ENCODE data around the gene RAB42. TPM values are rescaled to one million over a fixed set of nuclear protein-coding genes. Genes with fewer than 3 reads are reported as not detected.

Gene RAB42
- total RNA-seq, 1 experiment from 2014 or later = 12.6 TPM

DNA sequence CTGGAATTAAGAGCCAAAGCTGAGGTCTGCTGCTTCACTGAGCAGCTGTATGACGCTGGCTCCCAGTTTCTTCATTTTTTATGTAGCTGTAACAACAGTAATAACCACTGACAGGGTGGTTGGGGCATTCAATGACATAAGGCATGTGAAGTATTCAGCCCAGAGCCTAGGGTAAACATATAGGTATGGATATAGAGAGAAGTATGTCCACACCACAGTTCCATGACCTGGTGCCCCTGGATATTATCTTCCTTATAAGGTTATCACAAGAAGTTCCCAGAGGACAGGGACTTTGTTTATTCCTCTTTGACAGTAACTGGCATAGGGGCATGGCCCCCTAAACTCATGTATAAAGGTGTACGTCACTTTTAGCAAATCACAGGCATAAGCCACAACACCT is 14.7 kb downstream of the RAB42 start (continued):
- TF ChIP-seq, protein P1, sequence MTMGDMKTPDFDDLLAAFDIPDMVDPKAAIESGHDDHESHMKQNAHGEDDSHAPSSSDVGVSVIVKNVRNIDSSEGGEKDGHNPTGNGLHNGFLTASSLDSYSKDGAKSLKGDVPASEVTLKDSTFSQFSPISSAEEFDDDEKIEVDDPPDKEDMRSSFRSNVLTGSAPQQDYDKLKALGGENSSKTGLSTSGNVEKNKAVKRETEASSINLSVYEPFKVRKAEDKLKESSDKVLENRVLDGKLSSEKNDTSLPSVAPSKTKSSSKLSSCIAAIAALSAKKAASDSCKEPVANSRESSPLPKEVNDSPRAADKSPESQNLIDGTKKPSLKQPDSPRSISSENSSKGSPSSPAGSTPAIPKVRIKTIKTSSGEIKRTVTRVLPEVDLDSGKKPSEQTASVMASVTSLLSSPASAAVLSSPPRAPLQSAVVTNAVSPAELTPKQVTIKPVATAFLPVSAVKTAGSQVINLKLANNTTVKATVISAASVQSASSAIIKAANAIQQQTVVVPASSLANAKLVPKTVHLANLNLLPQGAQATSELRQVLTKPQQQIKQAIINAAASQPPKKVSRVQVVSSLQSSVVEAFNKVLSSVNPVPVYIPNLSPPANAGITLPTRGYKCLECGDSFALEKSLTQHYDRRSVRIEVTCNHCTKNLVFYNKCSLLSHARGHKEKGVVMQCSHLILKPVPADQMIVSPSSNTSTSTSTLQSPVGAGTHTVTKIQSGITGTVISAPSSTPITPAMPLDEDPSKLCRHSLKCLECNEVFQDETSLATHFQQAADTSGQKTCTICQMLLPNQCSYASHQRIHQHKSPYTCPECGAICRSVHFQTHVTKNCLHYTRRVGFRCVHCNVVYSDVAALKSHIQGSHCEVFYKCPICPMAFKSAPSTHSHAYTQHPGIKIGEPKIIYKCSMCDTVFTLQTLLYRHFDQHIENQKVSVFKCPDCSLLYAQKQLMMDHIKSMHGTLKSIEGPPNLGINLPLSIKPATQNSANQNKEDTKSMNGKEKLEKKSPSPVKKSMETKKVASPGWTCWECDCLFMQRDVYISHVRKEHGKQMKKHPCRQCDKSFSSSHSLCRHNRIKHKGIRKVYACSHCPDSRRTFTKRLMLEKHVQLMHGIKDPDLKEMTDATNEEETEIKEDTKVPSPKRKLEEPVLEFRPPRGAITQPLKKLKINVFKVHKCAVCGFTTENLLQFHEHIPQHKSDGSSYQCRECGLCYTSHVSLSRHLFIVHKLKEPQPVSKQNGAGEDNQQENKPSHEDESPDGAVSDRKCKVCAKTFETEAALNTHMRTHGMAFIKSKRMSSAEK (CRISPR knock-in tag; IDR thresholded peaks at IDR 0.05; ENCODE audit: borderline replicate concordance) = no peak
- TF ChIP-seq, protein P2, sequence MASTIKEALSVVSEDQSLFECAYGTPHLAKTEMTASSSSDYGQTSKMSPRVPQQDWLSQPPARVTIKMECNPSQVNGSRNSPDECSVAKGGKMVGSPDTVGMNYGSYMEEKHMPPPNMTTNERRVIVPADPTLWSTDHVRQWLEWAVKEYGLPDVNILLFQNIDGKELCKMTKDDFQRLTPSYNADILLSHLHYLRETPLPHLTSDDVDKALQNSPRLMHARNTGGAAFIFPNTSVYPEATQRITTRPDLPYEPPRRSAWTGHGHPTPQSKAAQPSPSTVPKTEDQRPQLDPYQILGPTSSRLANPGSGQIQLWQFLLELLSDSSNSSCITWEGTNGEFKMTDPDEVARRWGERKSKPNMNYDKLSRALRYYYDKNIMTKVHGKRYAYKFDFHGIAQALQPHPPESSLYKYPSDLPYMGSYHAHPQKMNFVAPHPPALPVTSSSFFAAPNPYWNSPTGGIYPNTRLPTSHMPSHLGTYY (CRISPR knock-in tag; IDR thresholded peaks at IDR 0.05) = no peak
- TF ChIP-seq, protein P3, sequence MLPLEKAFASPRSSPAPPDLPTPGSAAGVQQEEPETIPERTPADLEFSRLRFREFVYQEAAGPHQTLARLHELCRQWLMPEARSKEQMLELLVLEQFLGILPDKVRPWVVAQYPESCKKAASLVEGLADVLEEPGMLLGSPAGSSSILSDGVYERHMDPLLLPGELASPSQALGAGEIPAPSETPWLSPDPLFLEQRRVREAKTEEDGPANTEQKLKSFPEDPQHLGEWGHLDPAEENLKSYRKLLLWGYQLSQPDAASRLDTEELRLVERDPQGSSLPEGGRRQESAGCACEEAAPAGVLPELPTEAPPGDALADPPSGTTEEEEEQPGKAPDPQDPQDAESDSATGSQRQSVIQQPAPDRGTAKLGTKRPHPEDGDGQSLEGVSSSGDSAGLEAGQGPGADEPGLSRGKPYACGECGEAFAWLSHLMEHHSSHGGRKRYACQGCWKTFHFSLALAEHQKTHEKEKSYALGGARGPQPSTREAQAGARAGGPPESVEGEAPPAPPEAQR (CRISPR knock-in tag; IDR thresholded peaks at IDR 0.05) = no peak
- TF ChIP-seq ZNF121 (CRISPR knock-in tag; IDR thresholded peaks at IDR 0.05) (no peak), JUN (CRISPR knock-in tag; IDR thresholded peaks at IDR 0.05) (no peak), TCF7 (CRISPR knock-in tag; IDR thresholded peaks at IDR 0.05; ENCODE audit: low read depth) (no peak), EMX1 (CRISPR knock-in tag; IDR thresholded peaks at IDR 0.05) (no peak), CREM (CRISPR knock-in tag; IDR thresholded peaks at IDR 0.05) (no peak), ZNF219 (CRISPR knock-in tag; IDR thresholded peaks at IDR 0.05; ENCODE audit: borderline replicate concordance) (no peak), RORB (CRISPR knock-in tag; IDR thresholded peaks at IDR 0.05) (no peak), HMGA2 (CRISPR knock-in tag; IDR thresholded peaks at IDR 0.05) (no peak), ZBTB21 (CRISPR knock-in tag; IDR thresholded peaks at IDR 0.05; ENCODE audit: borderline replicate concordance) (no peak), IRF2 (CRISPR knock-in tag; IDR thresholded peaks at IDR 0.05; ENCODE audit: borderline replicate concordance, low read depth) (no peak)
- TF ChIP-seq, protein P4, sequence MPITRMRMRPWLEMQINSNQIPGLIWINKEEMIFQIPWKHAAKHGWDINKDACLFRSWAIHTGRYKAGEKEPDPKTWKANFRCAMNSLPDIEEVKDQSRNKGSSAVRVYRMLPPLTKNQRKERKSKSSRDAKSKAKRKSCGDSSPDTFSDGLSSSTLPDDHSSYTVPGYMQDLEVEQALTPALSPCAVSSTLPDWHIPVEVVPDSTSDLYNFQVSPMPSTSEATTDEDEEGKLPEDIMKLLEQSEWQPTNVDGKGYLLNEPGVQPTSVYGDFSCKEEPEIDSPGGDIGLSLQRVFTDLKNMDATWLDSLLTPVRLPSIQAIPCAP (CRISPR knock-in tag; IDR thresholded peaks at IDR 0.05) = no peak
- TF ChIP-seq, protein P5, sequence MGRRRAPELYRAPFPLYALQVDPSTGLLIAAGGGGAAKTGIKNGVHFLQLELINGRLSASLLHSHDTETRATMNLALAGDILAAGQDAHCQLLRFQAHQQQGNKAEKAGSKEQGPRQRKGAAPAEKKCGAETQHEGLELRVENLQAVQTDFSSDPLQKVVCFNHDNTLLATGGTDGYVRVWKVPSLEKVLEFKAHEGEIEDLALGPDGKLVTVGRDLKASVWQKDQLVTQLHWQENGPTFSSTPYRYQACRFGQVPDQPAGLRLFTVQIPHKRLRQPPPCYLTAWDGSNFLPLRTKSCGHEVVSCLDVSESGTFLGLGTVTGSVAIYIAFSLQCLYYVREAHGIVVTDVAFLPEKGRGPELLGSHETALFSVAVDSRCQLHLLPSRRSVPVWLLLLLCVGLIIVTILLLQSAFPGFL (CRISPR knock-in tag; IDR thresholded peaks at IDR 0.05; ENCODE audit: borderline replicate concordance) = no peak
- TF ChIP-seq, protein P6, sequence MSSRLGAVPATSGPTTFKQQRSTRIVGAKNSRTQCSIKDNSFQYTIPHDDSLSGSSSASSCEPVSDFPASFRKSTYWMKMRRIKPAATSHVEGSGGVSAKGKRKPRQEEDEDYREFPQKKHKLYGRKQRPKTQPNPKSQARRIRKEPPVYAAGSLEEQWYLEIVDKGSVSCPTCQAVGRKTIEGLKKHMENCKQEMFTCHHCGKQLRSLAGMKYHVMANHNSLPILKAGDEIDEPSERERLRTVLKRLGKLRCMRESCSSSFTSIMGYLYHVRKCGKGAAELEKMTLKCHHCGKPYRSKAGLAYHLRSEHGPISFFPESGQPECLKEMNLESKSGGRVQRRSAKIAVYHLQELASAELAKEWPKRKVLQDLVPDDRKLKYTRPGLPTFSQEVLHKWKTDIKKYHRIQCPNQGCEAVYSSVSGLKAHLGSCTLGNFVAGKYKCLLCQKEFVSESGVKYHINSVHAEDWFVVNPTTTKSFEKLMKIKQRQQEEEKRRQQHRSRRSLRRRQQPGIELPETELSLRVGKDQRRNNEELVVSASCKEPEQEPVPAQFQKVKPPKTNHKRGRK (CRISPR knock-in tag; IDR thresholded peaks at IDR 0.05; ENCODE audit: borderline replicate concordance) = no peak

DNA sequence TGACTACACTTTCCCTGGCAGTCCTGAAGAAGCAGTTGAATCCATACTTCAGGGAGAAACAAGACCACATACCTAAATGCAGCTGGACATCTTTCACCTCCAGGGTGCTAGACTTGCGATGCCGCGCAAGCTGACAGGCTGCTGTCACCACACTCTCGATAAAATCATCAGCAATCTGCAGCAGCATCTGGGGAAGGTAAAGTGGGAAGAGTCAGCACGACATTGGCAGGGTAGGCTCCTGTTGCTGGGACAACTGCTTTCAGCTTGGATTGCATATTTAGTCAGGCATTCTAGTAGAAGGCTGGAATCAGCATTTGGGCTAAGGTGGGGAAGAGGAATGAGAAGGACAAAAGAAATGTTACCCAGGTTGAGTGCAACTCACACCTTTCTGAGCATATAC is 21.1 kb downstream of the RAB42 start:
- no peaks in the 10 kb centered on the region for H3K4me1 Mint-ChIP-seq
- H3K9me3 Mint-ChIP-seq = no peaks in the 10 kb centered on the region
- no peak overlapping the region for H3K4me3 Mint-ChIP-seq
- no peak for ATAC-seq
- POLR2A ChIA-PET = no interaction called here
- no peak for DNase-seq (ENCODE audit: low spot score)
- H3K36me3 Mint-ChIP-seq = peaks cover 34% of the 10 kb centered on the region
- no peaks in the 10 kb centered on the region for H3K27me3 Mint-ChIP-seq (ENCODE audit: low read depth)
- H3K27ac Mint-ChIP-seq = no peak overlapping the region
- CTCF ChIA-PET = no interaction called here
- TF ChIP-seq JUN (CRISPR knock-in tag; IDR thresholded peaks at IDR 0.05) (no peak), PRRX2 (CRISPR knock-in tag; IDR thresholded peaks at IDR 0.05) (no peak), SMAD4 (CRISPR knock-in tag; IDR thresholded peaks at IDR 0.05) (no peak), NR1H2 (CRISPR knock-in tag; IDR thresholded peaks at IDR 0.05) (no peak), MYBL2 (CRISPR knock-in tag; IDR thresholded peaks at IDR 0.05) (no peak), ESRRA (CRISPR knock-in tag; IDR thresholded peaks at IDR 0.05; ENCODE audit: borderline replicate concordance) (no peak), NFE2L1 (CRISPR knock-in tag; IDR thresholded peaks at IDR 0.05) (no peak), FOXK1 (CRISPR knock-in tag; IDR thresholded peaks at IDR 0.05) (no peak)
- TF ChIP-seq, protein P2 (CRISPR knock-in tag; IDR thresholded peaks at IDR 0.05) = no peak
- TF ChIP-seq, protein P7, sequence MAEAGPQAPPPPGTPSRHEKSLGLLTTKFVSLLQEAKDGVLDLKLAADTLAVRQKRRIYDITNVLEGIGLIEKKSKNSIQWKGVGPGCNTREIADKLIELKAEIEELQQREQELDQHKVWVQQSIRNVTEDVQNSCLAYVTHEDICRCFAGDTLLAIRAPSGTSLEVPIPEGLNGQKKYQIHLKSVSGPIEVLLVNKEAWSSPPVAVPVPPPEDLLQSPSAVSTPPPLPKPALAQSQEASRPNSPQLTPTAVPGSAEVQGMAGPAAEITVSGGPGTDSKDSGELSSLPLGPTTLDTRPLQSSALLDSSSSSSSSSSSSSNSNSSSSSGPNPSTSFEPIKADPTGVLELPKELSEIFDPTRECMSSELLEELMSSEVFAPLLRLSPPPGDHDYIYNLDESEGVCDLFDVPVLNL (CRISPR knock-in tag; IDR thresholded peaks at IDR 0.05; ENCODE audit: borderline replicate concordance, low read depth) = no peak
- TF ChIP-seq, protein P4 (CRISPR knock-in tag; IDR thresholded peaks at IDR 0.05) = no peak

All from WTC11 (cell line).